SK-N-SH (cell line): ENCODE data around the gene ABCA8. TPM values are rescaled to one million over a fixed set of nuclear protein-coding genes. Genes with fewer than 3 reads are reported as not detected.

Experiments used
- CTCF ChIA-PET: fragments of 300-600, 350-600 bp; formaldehyde crosslinking; extraction: SDS; loops from one replicate; lab custom pipeline; 2021; lab: Yijun Ruan, JAX
- POLR2A ChIA-PET: fragments of 350-600 bp; sonication (Branson Sonifier 250); formaldehyde crosslinking; extraction: SDS; loops from one replicate; lab custom pipeline; 2020; ENCODE audit warnings: antibody characterized with exemption, inconsistent platforms; lab: Yijun Ruan, JAX
- DNase-seq: peaks from one replicate; pipeline ENCODE4 v3.0.0; 2012
- H2AFZ ChIP-seq: fragments of 200-600 bp; sonication (generic); 2 replicates; pipeline ENCODE4 v1.8.1; 2016; ENCODE audit warnings: antibody characterized with exemption, mild to moderate bottlenecking, low read depth
- H3F3A ChIP-seq: fragments of 200-600 bp; sonication (generic); replicated peaks from 2 replicates; pipeline ENCODE3; 2016; ENCODE audit warnings: antibody characterized with exemption, mild to moderate bottlenecking; ENCODE audit not compliant: insufficient read depth
- H3K27ac ChIP-seq, 2 experiments: fragments of 200-500 bp in 1 of 2; fragments of 200-600 bp in 1 of 2; sonication (Bioruptor generic) in 1 of 2; sonication (generic), shearing (Covaris generic) in 1 of 2; 2 replicates each; pipeline versions ENCODE4 v1.5.1 to v1.6.1; 2014 to 2016; ENCODE audit warnings: low read depth in 2 of 2, inconsistent platforms in 1 of 2, low read length in 1 of 2, mild to moderate bottlenecking in 1 of 2, mixed read lengths in 1 of 2
- H3K27me3 ChIP-seq: fragments of 200-600 bp; sonication (generic), shearing (Covaris generic); 2 replicates; pipeline ENCODE4 v1.6.1; 2016; ENCODE audit warnings: mixed run types; ENCODE audit not compliant: insufficient read depth
- H3K36me3 ChIP-seq, 2 experiments: fragments of 200-500 bp in 1 of 2; fragments of 200-600 bp in 1 of 2; sonication (Bioruptor generic) in 1 of 2; sonication (generic) in 1 of 2; replicated peaks in 1 of 2; 2 replicates each; pipeline versions ENCODE3 to v1.5.1; 2014 to 2016; ENCODE audit warnings: low read length in 1 of 2, mild to moderate bottlenecking in 1 of 2; ENCODE audit not compliant: insufficient read depth in 2 of 2, control insufficient read depth in 1 of 2
- H3K4me1 ChIP-seq, 2 experiments: fragments of 200-500 bp in 1 of 2; fragments of 200-600 bp in 1 of 2; sonication (Bioruptor generic) in 1 of 2; sonication (generic), shearing (Covaris generic) in 1 of 2; 2 replicates each; pipeline versions ENCODE4 v1.5.1 to v1.6.1; 2014 to 2016; ENCODE audit warnings: low read depth in 1 of 2, low read length in 1 of 2, mixed run types in 1 of 2; ENCODE audit not compliant: insufficient read depth in 2 of 2, control insufficient read depth in 1 of 2
- H3K4me2 ChIP-seq: fragments of 200-600 bp; sonication (generic), shearing (Covaris generic); 2 replicates; pipeline ENCODE4 v1.6.1; 2017; ENCODE audit warnings: mixed run types
- H3K4me3 ChIP-seq, 2 experiments: fragments of 200-500 bp in 1 of 2; fragments of 200-600 bp in 1 of 2; sonication (Bioruptor generic) in 1 of 2; sonication (generic), shearing (Covaris generic) in 1 of 2; 2 replicates each; pipeline versions ENCODE4 v1.5.1 to v1.8.1; 2014 to 2016; ENCODE audit warnings: low read depth in 2 of 2, inconsistent platforms in 1 of 2, low read length in 1 of 2, mild to moderate bottlenecking in 1 of 2, mixed read lengths in 1 of 2, moderate library complexity in 1 of 2
- H3K79me2 ChIP-seq: fragments of 200-600 bp; sonication (generic); 2 replicates; pipeline ENCODE4 v1.8.1; 2017; ENCODE audit warnings: mild to moderate bottlenecking; ENCODE audit not compliant: insufficient read depth
- H3K9ac ChIP-seq: fragments of 200-600 bp; sonication (generic); 2 replicates; pipeline ENCODE4 v1.6.1; 2017; ENCODE audit warnings: mixed run types
- H3K9me2 ChIP-seq: fragments of 200-600 bp; sonication (generic); 2 replicates; pipeline ENCODE4 v1.6.1; 2017; ENCODE audit warnings: mixed run types
- H3K9me3 ChIP-seq: fragments of 200-600 bp; sonication (generic); 2 replicates; pipeline ENCODE4 v1.6.1; 2017; ENCODE audit warnings: mixed run types, mild to moderate bottlenecking, moderate library complexity
- H4K20me1 ChIP-seq: fragments of 200-600 bp; sonication (generic); 2 replicates; pipeline ENCODE4 v1.6.1; 2017; ENCODE audit warnings: mild to moderate bottlenecking, mixed run types; ENCODE audit not compliant: insufficient read depth
- FOXJ3 ChIP-seq: sonication (generic); formaldehyde crosslinking; IDR thresholded peaks from 2 replicates; pipeline ENCODE4 v1.5.1; 2020; ENCODE audit warnings: mild to moderate bottlenecking, missing genetic modification reagents
- JUND ChIP-seq: IDR thresholded peaks from 2 replicates; pipeline ENCODE4 v1.4.0; 2012
- POLR2AphosphoS5 ChIP-seq: IDR thresholded peaks from 2 replicates; pipeline ENCODE4 v1.6.1; 2012; ENCODE audit warnings: low read depth, low read length
- REST ChIP-seq: IDR thresholded peaks from 2 replicates; pipeline ENCODE4 v1.6.1; 2012; ENCODE audit warnings: mild to moderate bottlenecking, low read depth, low read length, moderate library complexity
- SMC3 ChIP-seq: IDR thresholded peaks from 2 replicates; pipeline ENCODE4 v1.6.1; 2012; ENCODE audit warnings: low read depth, low read length, improper control_type of control experiment
- TAF1 ChIP-seq: IDR thresholded peaks from 2 replicates; pipeline ENCODE4 v1.6.1; 2012; ENCODE audit warnings: low read depth, mild to moderate bottlenecking, low read length, moderate library complexity, borderline replicate concordance
- USF2 ChIP-seq: fragments of 150-350 bp; IDR thresholded peaks from 2 replicates; pipeline ENCODE4 v1.6.1; 2017; ENCODE audit warnings: antibody characterized with exemption, low read length, low read depth, borderline replicate concordance
- WGBS: methylation state at CpG from one replicate; pipeline ENCODE4 v1.1.6; 2017; ENCODE audit warnings: low lambda C conversion rate; 5-methylcytosine and 5-hydroxymethylcytosine counted together
- polyA plus RNA-seq, 3 experiments: library from polyadenylated mRNA; depleted of rRNA; stranded (reverse); fragments of >200 nt; gene quantifications; 2 replicates each; pipeline ENCODE4 v1.2.3, GENCODE V29; 2012

The ABCA8 gene
- polyA plus RNA-seq, 1 of the 3 experiments (the other 2 are of a cell fraction): 2.3 TPM

DNA sequence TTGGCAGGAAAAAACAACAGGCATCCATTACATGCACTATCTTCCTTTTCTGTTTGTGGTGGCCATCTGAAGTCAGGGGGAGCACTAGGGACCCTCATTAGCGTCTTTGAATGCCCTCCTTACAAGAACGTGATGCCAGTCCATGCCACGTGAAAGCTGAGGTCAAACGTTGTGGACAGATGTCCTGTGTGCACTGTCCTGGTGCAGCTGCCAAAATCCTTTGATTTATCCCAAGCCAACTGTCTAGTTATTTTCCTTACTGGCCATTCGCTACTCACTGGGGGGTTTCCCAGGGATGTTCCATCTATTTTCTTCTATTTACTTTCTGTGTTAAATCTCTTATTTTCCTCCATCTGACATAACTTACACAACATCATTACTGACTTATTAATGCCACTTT, 135.7 kb downstream of the ABCA8 start:
- Histone ChIP-seq H3K9me3 (no peaks in the 10 kb centered on the region), H3F3A (peaks cover 7% of the 10 kb centered on the region), H3K4me2 (no peak overlapping the region), H2AFZ (no peak overlapping the region), H3K4me3 (no peak overlapping the region), H3K27ac (no peak overlapping the region), H4K20me1 (no peaks in the 10 kb centered on the region), H3K36me3 (no peaks in the 10 kb centered on the region), H3K27me3 (no peaks in the 10 kb centered on the region), H3K9me2 (no peaks in the 10 kb centered on the region), H3K4me1 (peaks cover 3 to 17% of the 10 kb centered on the region in 2 experiments), H3K9ac (no peak overlapping the region), H3K79me2 (no peaks in the 10 kb centered on the region)
- WGBS: 66% methylated on average over 5 of the region's 5 CpGs
- POLR2A ChIA-PET: no interaction called here
- TF ChIP-seq TAF1 (no peak), POLR2AphosphoS5 (no peak), USF2 (no peak), SMC3 (no peak), JUND (no peak), REST (no peak), FOXJ3 (CRISPR knock-in tag) (no peak)
- DNase-seq: no peak
- CTCF ChIA-PET: no interaction called here

Other genes starting within 250 kb of the ABCA8 start
- gene ABCA9, start 105.5 kb upstream of the ABCA8 start, polyA plus RNA-seq (2012; rRNA removed): 0.07 and 0.15 TPM in 2 replicates
- gene ABCA6, start 186.5 kb upstream of the ABCA8 start, polyA plus RNA-seq (2012; rRNA removed): 0.15 and 0.23 TPM in 2 replicates